SKM-1 treated with dmso at 0.1 percent for 144 hours (cell line): ENCODE measurements around the gene DNAH7.
"Not testable (repeated sequence)": the region's sequence is repeated elsewhere in the genome, so short reads cannot be mapped to it uniquely, and the experiment has no call there.

Source experiments
- DNase-seq: peaks from one replicate; lab custom pipeline; 2025; ENCODE audit not compliant: unreplicated experiment; lab: John Stamatoyannopoulos, UW

DNAH7 gene

DNA sequence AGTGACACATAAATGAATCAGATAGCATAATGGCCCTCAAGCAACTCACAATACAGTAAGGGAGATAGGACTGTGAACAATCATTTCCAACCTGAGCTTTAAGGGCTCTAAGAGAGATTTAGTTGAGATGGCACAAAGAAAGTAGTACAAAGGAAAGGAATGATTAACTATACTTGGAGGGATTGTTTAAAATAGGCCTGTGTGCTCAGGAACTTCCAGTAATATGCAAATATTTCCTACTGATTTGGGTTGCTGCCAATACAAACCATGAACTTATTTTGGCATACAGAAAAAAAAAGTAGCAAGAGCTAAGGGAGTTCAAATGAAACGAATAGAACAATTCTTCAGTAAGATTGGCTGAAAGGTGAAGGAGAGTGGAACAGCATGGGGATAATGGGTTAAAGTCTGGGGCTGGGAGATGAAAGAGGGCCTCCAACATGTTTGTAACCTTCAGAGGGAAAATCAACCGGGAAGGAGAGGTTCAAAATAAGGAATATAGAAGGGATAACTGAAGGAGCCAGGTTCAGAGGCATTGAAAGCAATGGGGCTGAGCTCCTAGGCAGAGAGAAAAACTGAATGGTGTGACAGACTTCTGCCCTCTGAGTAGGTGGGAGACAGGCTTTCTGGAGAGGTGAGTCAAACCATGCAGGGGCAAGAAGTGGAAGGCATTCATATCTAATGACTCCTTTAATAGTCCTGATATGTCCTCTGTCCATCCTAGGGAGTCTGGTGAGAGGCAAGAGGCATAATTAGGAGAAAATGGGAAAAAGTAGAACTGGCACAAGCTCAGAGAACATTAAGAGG lies 83.5 kb downstream of the DNAH7 start:
- DNase-seq, result no peak

DNA sequence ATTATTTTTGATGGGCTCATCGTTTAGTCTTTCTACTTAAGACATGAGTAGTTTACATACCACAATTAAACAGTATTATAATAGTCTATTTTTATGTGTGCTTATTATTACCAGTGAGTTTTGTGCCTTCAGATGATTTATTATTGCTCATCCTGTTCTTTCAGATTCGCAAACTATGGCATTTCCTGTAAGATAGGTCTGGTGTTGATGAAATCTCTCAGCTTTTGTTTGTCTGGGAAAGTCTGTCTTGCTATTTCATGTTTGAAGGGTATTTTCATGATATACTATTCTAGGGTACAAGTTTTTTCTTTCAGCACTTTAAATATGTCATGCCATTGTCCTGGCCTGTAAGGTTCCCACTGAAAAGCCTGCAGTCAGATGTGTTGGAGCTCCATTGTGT lies 101.3 kb downstream of the DNAH7 start:
- DNase-seq, result no peak

DNA sequence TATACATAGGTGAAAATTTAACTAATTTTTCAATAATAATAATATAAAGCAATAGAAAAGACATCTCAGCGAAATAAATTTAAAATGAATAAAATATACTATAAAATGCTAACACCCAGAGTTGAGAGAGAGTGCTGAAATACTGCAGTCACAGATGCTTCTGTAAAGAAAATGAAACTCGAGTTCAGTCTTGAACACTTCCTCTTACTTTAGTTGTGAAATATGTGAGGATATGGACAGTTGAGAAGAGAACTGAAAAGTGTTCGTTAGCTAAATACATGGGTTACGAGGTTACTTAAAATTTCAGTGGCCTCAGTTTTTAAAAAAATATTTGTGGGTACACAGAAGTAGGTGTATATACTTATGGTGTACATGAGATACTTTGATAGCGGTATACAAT lies 106.8 kb downstream of the DNAH7 start:
- peak; percentile 92 for DNase-seq

DNA sequence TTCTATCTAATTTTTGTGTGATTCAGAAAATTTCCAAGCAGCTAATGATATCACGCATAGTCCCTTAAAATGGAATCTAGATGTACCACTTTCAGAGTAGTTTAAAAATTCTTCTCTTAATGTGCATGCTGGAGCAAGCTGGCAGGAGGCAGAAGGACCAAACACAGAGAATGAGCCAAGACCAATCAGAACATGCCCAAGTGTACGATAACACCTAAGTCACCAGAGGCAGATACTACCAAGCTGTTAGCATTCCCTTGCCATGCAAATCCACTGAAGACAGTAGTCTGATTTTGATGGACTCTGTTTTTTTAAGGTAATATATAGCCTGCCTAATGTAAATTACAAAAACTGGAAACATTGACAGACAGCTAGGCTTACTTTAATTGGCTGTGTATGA lies 109.3 kb downstream of the DNAH7 start:
- no peak for DNase-seq

DNA sequence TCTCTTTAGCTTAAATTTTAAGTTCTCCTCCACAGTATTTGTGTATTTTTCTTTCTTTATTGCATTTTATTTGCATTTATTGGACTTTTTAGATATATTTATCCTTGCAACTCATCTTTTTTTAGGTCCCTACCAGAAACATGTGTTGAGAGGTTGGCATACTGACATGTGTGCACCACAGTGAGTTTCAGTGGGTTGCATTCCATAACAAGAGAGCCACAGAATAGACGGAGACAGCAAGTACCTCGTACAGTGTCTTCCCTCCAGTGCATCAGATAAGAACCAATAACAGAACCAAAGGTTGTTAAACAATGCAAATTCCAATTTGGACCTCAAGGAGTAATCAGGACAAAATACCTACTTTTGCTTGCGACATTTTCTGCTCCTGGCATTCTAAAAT lies 111.9 kb downstream of the DNAH7 start:
- DNase-seq, result no peak

DNA sequence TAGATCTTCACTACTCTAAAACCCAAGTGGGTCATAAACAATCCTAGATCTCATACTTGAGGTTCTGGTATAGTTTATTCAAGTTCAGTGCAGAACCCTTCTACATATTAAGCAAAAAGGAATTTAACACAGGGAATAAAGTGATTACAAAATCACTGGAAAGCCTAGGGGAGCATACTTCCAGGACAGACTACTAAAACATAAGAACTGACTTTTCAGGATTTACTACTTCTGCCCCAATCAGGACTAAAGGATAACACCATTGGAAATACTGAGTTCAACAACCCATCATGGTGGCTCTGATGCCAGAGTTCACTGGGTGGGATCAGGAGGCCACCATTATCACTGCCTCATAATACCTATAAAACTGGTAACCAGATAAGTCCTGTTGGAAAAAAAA lies 123.6 kb downstream of the DNAH7 start:
- DNase-seq, result no peak

DNA sequence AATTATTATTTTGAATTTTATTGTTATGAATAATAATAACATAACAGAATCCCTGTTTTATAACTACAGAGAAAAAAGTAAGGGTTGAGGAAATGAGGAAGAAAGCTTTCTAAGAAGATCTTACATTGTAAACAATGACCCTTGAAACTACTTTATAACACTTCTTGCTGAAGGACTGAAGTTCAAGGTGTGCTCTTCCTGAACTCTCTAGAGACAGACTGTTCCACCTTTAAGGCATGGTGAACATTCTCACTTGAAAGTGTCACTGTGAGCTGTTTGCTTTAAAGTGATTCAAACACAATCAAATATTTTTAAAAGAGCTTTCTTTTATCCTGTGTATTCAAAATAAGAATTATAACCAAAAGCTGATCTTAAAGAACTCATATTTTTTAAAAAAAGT lies 131.5 kb downstream of the DNAH7 start:
- DNase-seq, result no peak

DNA sequence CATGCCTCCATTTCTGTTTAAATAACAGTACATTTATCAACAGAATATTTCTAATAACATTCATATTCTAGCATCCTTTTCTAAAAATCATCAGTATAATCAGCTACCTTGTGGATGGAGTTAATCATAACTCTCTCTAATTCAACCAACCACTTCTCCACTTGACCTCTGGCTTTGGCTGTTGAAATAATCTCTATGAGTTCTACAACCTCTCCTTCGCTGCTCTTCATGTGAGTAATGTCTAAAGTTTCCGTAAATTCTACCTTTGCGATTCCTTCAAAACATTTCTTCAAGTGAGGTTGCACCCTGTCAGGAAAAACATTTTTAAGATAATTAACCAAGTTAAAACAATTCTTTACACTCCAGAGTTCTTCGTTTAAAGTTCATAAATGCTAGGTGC lies 134.2 kb downstream of the DNAH7 start:
- no peak for DNase-seq

DNA sequence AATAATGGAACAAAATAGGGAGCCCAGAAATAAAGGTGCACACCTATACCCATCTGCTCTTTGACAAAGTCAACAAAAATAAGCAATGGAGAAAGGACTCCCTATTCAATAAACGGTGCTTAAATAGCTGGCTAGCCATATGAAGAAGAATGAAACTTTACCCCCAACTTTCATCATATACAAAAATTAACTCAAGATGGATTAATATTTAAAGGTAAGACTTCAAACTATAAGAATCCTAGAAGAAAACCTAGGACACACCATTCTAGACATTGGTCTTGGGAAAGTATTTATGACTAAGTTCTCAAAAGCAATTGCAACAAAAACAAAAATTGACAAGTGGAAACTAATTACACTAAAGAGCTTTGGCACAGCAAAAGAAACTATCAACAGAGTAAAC lies 139.1 kb downstream of the DNAH7 start:
- DNase-seq, result no peak

DNA sequence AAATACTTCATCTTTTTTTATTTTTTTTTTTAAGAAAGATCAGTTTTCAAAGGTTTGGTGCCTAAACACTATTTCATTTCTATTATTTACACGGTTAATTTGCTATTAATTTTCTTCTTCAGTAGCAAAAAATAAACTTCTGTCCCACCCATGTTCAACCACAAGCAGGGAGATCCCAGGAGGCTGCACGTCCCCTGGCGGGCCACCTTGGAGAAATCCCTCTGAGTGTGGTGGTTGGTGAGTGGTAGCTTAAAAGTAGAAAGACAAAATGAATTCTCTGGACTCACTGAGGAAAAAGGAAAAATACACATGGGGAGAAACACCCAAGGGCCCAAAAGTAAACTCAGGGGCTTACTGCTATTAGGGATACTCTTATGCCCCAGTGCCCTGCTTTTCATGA lies 143.5 kb downstream of the DNAH7 start:
- no peak for DNase-seq

DNA sequence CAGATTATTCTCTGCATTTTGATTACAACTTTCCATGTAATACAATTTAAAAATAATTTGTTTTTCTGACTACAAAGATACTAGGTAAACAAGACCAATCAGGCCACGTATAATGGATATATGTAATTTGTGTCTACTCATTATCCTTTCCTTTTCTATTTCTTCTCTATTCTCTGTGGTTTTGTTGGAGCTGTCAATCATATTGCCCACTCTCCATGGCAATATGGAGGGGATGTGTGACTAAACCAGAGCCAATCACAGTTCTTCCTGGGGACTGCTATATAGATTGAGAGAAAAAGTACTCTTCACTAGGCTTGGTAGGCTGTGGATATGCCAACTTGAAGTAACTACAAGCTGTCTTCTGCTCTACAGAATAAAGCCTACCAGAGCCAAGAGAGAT lies 144.7 kb downstream of the DNAH7 start:
- no peak for DNase-seq

DNA sequence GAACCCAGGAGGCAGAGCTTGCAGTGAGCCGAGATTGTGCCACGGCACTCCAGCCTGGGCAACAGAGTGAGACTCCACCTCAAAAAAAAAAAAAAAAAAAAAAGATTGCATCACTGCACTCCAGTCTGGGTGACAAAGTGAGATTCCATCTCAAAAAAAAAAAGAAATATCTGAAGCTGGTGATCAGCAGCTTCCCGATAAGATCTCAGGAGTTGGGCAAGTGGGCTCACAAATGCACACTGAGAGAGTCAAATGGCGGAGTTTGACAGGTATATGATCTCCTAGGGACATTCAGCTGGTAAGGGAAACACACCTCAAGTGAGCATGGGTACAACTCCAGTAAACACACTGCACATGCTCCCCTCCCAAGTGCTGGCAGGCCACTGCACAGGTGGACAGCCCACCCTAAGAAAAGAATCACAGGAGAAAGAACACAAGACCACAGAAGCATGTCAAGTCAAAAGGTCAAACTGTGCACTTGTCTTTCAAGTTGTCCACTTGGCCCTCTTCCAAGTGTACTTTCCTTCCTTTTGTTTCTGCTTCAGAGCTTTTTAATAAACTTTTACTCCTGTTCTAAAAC lies 151.5 kb downstream of the DNAH7 start:
- DNase-seq, result not testable (repeated sequence)

DNA sequence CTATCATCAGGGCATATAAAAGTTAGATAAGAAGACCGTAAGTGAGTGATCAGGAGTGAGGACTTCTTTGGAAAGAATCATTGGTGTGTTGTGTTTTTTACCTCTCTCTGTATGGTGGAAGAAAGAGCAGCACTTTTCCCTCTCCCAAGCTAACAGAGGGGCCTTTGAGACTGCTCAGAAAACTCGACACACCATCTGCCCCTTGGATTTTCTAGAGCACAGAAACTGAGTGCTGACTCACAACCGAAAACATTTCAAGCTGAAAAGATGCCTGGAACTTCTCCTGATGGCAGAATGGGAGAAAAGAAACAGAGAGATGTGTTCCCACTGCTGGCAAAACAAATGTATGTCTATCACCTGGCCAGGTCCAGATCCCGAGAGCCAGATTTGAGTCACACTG lies 156.6 kb downstream of the DNAH7 start:
- DNase-seq, result no peak

DNA sequence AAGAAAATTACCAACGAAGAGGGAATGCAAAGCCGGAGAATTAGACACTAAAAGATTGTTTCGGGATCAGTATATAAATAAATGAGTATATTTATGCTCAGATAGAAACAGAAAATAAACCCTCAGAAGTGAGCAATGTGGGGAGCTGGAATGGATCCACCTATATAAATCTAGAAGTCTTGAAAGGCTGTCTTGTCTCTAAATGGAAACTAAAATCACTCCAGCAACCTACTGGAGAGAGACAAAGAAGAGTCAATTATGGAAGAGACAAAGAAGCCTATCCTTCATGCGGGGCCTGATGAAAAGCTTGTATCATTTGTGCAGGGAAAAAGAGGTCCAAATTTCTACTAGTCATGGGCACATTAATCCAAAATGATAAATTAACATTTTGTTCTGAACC lies 158.1 kb downstream of the DNAH7 start:
- DNase-seq, result no peak

DNA sequence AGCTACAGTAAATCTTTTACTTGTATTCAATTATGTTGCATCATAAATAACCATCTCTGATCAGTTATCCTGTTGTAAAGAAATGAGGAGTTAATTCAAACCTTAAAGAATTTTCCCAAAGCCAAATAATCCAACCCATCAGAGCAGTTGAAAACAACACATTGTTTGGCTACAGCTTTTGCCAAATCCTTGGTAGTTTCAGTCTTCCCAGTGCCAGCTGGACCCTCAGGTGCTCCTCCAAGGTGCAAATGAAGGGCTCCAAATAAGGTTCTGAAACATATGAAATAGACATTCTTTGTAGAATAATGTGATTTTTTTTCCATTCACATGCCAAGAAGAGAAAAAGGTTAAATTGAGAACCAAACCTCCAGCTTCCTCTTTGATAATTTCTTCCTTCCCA lies 158.7 kb downstream of the DNAH7 start:
- DNase-seq, result no peak

DNA sequence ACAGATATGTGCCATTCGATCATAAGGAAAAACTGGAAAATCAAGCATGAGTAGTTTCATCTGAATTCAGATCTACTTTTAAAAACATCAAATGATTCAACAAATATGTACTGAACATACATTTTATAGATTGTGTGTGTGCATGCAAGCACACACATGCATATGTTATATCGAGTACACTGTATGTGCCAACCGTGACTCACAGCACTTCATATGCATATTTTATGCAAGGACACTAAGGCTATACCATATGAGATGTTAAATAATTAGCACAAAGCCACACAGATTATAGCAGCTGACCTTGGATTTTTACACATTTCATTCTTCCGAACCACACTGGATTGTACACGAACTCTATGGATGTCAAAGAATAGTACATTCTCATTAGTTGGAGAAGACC lies 161.2 kb downstream of the DNAH7 start:
- no peak for DNase-seq

DNA sequence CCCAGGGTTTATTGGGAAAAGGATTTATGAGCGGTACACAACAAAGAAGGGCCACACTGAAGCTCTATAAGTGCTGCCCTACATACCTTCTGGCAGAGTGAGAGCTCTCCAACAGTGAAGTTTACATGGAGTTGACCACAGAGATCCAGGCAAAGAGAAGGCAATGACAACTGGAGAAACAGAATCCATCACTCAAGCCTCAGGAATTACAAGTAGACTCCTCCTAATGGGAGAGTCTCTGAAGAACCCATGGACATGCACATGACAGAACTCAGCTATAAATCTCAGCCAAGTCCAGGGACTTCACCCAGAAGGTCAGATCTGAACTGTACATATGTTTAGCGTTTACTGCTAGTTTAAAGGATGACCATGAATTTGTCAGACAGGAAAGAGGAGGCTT lies 164.7 kb downstream of the DNAH7 start:
- DNase-seq, result no peak

DNA sequence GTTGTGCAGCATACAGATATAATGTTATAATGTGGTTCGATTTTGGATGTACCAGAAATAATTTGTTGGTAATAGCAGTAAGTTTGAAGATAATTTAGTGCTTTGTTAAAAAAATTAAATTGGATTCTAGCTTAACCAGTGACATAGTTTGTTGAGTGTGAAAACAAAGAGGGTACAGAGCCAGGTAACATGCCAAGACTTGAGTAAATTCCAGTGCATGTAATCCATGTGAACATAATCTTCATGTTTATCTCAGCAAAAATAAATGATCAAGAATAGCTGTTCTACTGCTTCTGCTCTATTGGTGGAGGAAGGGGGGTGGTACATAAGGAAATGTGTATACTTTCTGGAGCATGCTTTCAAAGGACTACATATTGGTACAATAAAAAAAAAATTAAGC lies 165.8 kb downstream of the DNAH7 start:
- DNase-seq, result no peak

DNA sequence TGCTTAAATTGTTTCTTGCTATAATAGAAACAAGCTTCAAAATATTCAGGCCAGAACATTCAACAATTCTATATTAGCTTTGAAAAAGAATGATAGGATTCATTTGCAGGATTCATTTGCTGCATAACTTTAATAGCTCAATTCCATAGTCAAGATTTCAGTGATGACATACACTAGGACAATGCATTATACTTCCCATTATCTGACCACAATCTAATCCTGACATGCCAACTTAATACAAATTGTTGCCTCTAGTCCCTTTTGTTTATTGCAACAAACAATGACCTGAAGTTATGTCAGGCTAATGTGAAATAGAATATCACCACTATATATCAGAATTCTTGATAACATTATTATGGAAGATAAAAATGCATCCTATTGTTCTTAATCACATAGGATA lies 169.4 kb downstream of the DNAH7 start:
- no peak for DNase-seq

DNA sequence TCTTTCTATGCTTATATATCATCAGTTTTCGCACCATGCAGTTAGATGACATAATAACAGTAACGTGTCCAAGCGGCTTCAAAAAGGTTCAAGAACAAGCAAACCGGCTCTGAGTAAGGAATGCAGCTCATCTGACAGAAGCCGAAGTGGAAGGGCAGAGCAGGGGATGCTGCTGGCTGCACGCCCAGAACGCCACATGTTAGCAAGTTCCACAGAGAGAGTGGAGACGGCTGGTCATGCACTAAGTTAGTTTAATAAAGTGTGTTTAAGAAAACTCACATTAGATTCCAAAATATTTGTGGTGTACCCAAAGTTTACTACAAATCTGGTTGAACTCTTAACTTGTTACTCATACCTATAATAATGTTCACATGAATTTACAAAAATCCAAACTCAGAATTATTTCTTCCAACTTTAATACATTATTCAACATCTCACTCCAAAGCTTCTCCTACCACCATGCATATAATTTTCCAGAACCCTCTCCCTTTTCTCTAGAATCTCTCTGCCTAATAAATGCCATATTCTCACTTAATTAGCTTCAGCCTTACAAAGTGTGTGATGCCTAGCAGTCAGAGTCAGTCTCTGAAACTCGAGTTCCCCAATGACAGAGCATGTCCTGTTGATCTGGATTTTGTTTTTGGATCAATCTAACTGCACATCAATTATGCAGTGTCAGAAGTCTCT lies 170.0 kb downstream of the DNAH7 start:
- DNase-seq, result no peak

DNA sequence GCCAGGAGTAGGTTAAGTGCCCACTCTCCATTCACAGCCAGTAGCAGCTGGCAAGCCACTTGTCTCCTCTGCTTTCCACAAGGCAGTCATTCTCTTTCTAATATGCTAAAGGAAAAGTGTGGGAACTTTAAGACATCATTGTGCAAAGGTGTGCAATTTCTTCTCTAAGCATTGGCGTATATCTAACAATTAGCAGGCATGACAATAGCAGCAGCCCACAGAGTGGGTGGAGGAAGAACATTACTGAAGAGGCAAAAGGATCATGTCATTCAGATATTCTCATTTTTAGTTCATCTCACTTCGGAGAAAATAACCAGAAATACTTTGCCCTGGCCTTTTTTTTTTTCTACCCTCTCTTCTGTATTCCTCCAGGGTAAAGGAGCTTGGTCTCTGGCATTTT lies 177.6 kb downstream of the DNAH7 start:
- DNase-seq, result no peak

DNA sequence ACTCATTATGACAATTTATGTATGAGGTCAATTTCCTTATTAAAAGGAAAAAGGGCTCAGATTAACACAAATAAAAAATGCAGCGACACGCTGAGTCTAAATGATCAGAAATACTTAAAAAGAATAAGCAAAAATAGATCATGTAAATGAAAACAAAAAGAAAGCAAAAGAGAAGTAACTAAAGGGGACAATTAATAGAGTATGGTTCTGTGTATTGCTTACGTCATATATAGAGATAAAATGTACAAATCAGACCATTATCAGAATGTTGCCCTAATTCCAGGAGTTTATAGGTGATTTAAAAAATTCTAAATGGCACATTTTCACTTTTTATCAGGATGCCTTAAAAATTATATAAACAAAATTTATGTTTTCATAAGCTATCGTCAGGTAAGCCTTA lies 189.5 kb downstream of the DNAH7 start:
- no peak for DNase-seq
